ENCODE results near the gene TFRC. TPM values are rescaled to one million over a fixed set of nuclear protein-coding genes. Genes with fewer than 3 reads are reported as not detected.

Gene TFRC
- total RNA-seq, 1 experiment from 2014 or later, result 261 TPM

DNA sequence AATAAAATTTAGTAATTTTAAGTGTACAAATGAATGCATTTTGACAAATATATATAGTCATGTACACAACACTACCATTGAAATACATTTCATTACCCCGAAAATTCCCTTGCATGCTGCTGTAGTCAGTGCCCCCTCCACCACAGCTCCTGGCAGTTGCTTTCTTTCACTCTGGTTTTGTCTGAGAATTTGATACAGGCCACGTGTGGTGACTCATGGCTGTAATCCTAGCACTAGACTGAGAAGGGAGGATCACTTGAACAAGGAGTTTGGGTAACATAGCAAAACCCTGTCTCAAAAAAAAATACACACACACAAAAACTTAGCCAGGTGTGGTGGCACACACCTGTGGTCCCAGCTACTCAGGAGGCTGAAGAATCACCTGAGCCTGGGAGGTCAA, 65.4 kb downstream of the TFRC start:
- RAD21 ChIA-PET (ENCODE audit: low non-redundant PET in 1 of 2, low total read pairs in 2 of 2, uncharacterized antibody in 2 of 2, unreplicated experiment in 2 of 2), result no interaction called here
- Histone ChIP-seq H3K9ac (ENCODE audit: low read length) (no peak overlapping the region), H3K79me2 (ENCODE audit: insufficient read depth, low read length) (no peaks in the 10 kb centered on the region), H3K36me3 (ENCODE audit: control insufficient read depth in 1 of 2, insufficient read depth in 2 of 2, low read length in 2 of 2) (no peaks in the 10 kb centered on the region), H3K9me2 (ENCODE audit: insufficient read depth) (no peaks in the 10 kb centered on the region), H3K27me3 (ENCODE audit: insufficient read depth, low read length) (no peaks in the 10 kb centered on the region), H3K4me1 (ENCODE audit: control insufficient read depth in 1 of 2, insufficient read depth in 2 of 2, low read length in 2 of 2) (peaks cover 4 to 9% of the 10 kb centered on the region in 2 experiments; a peak in 3 of 4 replicates), H3K4me3 (replicated peaks in 1 of 2; ENCODE audit: low read depth in 1 of 2, low read length in 2 of 2) (no peak overlapping the region), H2AFZ (ENCODE audit: low read depth, low read length, poor library complexity, severe bottlenecking) (peak overlapping the region; percentile 61), H4K20me1 (ENCODE audit: insufficient read depth) (no peaks in the 10 kb centered on the region), H3K27ac (ENCODE audit: low read depth, low read length) (no peak overlapping the region), H3K4me2 (ENCODE audit: low read length) (peak overlapping the region; percentile 48), H3K9me3 (ENCODE audit: control insufficient read depth in 1 of 2, insufficient read depth in 1 of 2, low read depth in 1 of 2, low read length in 2 of 2) (no peaks in the 10 kb centered on the region)
- DNase-seq (ENCODE audit: low read depth, low spot score) (no peak), ATAC-seq (peak; percentile 69)
- BruUV-seq (replicated peaks), result no TSS peak
- intact Hi-C loops (cut with micrococcal nuclease), result no loop called here
- CTCF ChIA-PET, result interaction anchor here (1.3 kb wide), 1 partner anchor 10 kb away, joined by 4 read pairs; no protein-coding TSS in a partner anchor
- POLR2A ChIA-PET, result no interaction called here
- TF ChIP-seq RAD21 (IDR thresholded peaks at IDR 0.05; ENCODE audit: low read depth) (no peak), FOSL1 (IDR thresholded peaks at IDR 0.05; ENCODE audit: low read depth) (peak; percentile 52; the same call in 1 of the 2 replicates), EGR1 (IDR thresholded peaks at IDR 0.05; ENCODE audit: low read depth) (no peak), EZH2phosphoT487 (IDR thresholded peaks at IDR 0.05; ENCODE audit: borderline replicate concordance) (no peak), CEBPB (IDR thresholded peaks at IDR 0.05; ENCODE audit: low read depth) (no peak), REST (IDR thresholded peaks at IDR 0.05; ENCODE audit: low read depth) (no peak), ZFX (IDR thresholded peaks at IDR 0.05) (no peak), SIN3A (IDR thresholded peaks at IDR 0.05; ENCODE audit: low read depth) (no peak), JUND (IDR thresholded peaks at IDR 0.05) (no peak; the same call in 1 of the 2 replicates), TCF7L2 (IDR thresholded peaks at IDR 0.05; ENCODE audit: borderline replicate concordance, extremely low read depth, insufficient read depth, insufficient read length) (no peak), ZNF274 (IDR thresholded peaks at IDR 0.05; ENCODE audit: low read depth, low read length) (no peak), POLR2A (IDR thresholded peaks at IDR 0.05; ENCODE audit: borderline replicate concordance, extremely low read depth, insufficient read depth, insufficient read length) (no peak), MAX (IDR thresholded peaks at IDR 0.05) (peak; percentile 55), SRF (IDR thresholded peaks at IDR 0.05; ENCODE audit: low read depth) (no peak), ATF3 (IDR thresholded peaks at IDR 0.05) (no peak)
- TF ChIP-seq, protein P1, sequence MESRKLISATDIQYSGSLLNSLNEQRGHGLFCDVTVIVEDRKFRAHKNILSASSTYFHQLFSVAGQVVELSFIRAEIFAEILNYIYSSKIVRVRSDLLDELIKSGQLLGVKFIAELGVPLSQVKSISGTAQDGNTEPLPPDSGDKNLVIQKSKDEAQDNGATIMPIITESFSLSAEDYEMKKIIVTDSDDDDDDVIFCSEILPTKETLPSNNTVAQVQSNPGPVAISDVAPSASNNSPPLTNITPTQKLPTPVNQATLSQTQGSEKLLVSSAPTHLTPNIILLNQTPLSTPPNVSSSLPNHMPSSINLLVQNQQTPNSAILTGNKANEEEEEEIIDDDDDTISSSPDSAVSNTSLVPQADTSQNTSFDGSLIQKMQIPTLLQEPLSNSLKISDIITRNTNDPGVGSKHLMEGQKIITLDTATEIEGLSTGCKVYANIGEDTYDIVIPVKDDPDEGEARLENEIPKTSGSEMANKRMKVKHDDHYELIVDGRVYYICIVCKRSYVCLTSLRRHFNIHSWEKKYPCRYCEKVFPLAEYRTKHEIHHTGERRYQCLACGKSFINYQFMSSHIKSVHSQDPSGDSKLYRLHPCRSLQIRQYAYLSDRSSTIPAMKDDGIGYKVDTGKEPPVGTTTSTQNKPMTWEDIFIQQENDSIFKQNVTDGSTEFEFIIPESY (IDR thresholded peaks at IDR 0.05; ENCODE audit: extremely low read depth, insufficient replicate concordance, low read length), result no peak
